ENCODE measurements around the gene ZKSCAN1.
"Not testable (repeated sequence)": the region's sequence is repeated elsewhere in the genome, so short reads cannot be mapped to it uniquely, and the experiment has no call there.

GRCh38 chr7:100012385-100013327 lies 2.7 kb upstream of the ZKSCAN1 start:
- TF ChIP-seq, protein P1, sequence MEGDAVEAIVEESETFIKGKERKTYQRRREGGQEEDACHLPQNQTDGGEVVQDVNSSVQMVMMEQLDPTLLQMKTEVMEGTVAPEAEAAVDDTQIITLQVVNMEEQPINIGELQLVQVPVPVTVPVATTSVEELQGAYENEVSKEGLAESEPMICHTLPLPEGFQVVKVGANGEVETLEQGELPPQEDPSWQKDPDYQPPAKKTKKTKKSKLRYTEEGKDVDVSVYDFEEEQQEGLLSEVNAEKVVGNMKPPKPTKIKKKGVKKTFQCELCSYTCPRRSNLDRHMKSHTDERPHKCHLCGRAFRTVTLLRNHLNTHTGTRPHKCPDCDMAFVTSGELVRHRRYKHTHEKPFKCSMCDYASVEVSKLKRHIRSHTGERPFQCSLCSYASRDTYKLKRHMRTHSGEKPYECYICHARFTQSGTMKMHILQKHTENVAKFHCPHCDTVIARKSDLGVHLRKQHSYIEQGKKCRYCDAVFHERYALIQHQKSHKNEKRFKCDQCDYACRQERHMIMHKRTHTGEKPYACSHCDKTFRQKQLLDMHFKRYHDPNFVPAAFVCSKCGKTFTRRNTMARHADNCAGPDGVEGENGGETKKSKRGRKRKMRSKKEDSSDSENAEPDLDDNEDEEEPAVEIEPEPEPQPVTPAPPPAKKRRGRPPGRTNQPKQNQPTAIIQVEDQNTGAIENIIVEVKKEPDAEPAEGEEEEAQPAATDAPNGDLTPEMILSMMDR (IDR thresholded peaks at IDR 0.05) = not testable (repeated sequence)
- TF ChIP-seq POLR2A (IDR thresholded peaks at IDR 0.05) = not testable (repeated sequence)

All from Peyer's patch (tissue), 4 donors.